ENCODE results near the gene NCOA3.

The NCOA3 gene

GRCh38 chr20:47703748-47704147 is 202.1 kb downstream of the NCOA3 start:
- DNase-seq (ENCODE audit: low read depth, low spot score): no peak

GRCh38 chr20:47704746-47705496 is 203.2 kb downstream of the NCOA3 start:
- DNase-seq (ENCODE audit: low read depth, low spot score): no peak

- DNase-seq (ENCODE audit: low read depth, low spot score): no peak
Observed at GRCh38 chr20:47705497-47705856, 203.8 kb downstream of the NCOA3 start.

- DNase-seq (ENCODE audit: low read depth, low spot score): no peak
Observed at GRCh38 chr20:47706345-47706744, 204.7 kb downstream of the NCOA3 start.

Measured in ELF-1 (cell line).